ENCODE results near the gene MAPKAP1.

The MAPKAP1 gene

DNA sequence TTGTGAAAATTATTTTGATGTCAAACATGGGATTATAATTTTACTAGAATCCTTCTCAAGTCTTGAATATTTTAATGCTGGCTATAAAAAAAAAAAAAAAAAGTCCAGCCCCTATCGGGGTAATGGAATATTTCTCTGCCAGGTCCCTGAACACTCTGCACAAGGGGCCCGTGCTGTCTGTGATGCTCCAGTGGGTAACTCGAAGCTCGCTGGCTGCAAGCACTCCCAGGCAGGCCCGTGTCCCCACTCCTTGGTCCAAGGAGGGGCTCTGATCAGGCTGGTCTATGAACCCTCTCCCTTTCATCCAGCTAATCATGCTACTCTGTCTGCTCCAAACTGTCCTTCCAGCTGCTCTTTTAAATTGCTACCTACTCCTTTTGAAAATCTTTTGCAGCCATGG lies 264.6 kb downstream of the MAPKAP1 start:
- DNase-seq: no peak

DNA sequence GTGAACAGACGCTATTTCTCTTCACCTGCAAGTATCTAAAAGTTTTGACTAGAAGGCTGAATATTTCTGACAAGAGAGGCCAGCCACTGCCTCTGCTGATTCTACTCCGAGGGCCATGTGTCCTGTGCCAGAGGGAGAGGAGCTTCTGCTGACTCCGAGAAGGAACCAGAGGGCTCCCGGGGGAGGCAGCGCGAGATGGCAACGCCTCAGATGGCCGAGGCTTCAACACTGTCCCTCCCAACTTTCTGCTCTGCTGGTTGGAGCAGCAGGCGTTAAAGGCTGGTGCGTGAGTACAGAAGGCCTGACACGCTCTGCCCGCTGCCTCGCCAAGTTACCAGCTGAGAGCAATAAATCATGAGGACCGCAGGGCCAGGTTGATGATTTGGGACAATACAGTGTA lies 266.6 kb downstream of the MAPKAP1 start:
- no peak for DNase-seq

DNA sequence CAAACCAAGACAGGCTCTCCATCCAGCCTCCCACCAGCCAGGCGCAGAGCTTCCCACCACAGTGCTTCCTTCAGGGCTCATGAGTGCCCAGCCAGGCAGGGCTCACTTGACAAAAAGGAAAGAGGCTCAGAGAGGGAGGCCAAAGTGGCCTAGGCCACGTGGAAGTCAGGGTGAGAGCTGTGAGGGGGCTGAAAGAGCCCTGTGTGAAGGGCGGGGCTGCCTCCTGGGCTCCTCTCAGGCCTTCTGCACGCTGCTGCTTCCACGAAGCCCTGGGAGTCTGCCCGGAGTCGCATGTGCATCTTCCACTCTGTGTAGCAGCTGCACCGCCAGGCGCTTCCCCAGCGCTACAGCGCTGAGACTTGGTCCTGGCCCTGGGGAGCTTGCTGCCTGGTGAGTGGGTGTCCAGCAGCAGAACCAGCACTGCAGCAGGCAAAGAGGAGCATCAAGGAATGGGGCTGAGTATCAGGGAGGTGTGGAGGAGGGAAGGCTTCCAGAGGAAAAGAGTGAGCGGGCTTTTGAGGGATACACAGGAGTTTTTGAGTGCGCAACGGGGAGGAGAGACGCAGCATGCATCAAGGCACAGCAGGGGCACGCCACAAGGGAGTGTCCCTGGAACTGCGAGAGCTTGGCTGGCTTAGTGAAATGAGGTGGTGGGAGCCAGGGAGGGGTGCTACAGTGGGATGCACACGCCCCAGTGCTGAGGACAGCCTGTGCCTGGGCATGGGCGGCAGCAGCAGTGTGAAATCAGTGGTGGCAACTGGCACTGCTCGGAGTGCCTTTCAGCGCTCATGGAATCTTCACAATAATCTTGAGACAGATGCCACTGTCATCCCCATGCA lies 267.4 kb downstream of the MAPKAP1 start:
- no peak for DNase-seq

DNA sequence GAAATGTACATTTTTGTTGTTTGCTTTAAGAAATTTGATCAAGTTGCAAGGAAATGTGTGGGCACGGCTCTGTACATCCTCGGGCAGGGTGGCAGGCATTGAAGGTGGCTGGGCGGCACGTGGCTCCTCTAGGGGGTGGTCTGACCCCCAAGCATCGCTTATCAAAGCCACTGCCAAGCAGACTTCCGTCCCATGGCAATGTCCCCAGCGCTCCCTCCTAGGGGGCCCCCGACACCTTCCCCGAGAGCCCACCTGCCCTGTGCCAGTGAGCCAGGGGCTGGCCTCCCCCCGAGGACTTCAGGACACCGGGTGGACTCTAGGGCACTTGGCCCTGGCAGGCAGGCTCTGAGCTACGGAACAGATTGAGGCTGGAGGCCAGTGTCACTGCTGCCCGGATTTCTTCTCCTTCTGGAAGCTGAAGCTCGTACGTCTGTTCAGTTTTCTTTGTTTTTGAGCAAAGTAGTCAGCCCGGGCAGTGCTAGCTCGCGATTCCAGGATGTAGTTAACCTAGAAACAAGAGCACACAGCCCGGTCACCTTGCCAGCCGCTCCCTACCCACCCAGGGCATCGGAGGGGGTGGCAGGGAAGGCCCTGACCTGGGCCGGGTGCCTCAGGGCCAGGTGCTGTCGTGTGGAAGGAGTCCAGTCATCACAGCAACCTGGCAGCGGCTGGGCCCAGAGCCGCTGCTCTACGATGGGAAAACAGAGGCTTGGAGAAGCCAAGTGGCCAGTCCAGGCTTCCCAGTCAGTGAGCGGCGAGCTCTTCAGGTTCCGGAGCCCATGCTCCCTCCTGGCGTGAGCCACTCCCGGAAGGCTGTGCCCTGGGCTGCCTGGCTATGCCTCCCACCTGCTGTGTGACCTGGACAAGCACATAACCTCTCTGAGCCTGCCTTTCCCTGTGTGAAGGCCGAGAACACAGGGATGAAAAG lies 268.2 kb downstream of the MAPKAP1 start:
- no peak for DNase-seq

DNA sequence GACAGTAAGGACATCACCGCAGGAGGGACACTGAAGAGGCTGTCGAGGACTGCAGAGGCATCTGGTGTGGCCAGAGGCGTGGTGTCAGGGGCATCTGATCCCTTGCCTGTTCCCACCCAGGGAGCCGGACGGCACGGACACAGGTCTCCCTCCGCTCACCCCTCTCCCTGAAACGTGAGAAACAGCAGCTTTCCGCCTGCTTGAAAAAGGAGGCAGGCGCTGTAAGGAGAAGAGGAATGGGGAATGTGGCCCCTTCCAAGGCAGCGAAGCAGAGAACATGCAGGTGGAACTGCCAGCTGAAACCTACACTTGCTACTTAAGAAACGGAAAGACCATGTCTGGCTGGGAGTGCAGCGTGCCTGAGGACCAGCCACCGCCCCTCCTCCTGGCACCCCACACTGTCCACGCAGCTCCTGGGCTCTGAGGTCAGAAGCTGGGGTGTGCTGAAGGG lies 269.2 kb downstream of the MAPKAP1 start:
- DNase-seq: no peak

DNA sequence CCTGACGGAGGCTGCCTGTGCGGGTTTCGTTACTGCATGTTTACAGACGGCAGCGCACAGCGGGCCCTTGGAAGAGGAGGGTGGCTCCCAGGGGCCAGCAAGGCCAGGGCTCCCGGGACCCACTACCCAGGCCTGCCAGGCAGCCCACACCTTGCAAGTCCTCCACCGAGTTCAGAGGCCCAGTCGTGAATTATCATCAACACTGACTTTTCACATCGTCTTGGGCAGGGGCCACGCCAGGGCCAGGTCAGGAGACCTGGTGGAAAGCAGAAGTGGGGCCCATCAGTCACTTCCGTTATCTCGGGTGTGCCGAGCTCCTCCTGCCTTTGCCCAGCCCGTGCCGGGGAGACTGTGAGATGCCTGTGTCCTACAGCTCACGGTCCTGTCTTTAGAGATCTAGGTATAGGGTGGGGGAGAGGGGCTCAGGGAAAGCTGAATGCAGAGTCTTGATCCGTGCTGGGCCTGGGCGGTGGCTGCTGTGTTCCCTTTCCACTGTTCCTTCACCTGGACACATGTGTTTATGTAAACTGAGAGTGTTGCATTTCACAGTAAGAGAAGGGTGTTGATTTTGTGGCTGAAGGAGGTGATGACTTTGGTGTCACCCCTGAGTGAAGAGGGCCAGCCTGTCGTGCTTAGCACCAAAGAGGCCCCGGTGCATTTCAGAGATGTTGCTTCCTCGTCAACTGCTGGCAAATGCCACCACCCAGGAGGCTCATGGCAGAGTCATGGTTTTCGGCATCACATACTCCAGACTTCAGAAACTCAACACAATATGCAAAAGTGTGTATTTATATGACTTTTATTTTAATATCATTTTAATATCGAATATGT lies 270.2 kb downstream of the MAPKAP1 start:
- DNase-seq: no peak

DNA sequence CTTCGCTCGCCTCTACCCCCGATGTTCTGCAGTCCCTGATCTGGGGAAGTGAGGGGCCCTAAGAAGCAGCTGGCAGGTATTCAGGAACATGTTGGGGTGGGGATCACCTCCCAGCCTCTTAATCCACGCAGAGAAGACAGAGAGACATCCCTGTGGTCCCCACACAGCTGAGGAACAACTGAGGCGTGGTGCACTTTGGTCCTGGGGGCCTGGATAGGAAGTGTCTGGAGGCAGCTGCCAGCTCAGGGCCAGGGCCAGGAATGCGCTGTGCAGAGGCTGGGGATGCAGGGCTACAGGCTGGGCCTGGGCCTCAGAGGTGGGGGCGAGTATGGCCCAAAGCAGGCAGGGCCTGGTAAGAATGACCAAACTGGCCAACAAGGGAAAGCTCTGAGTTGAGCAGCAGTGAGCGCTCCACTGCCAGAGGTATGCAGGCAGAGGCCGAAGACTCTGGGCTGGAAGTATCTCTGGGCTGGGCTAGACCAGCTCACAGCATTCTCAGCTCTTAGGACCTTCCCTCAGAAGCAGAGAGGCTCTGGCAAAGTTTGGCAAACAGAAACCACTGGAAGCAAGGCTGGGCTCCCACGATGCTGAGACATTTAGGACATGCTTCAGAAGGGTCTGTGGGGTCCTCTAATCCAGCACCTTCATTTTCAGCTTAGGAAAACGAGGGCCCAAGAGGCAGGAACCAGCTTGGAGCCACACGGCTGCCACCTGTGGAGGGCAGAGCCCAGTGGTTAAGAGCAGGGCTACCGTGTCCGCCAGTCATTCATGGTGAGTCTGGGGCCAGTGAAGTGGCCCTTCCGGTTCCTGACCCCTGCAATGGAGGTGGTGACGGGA lies 271.0 kb downstream of the MAPKAP1 start:
- DNase-seq: no peak

DNA sequence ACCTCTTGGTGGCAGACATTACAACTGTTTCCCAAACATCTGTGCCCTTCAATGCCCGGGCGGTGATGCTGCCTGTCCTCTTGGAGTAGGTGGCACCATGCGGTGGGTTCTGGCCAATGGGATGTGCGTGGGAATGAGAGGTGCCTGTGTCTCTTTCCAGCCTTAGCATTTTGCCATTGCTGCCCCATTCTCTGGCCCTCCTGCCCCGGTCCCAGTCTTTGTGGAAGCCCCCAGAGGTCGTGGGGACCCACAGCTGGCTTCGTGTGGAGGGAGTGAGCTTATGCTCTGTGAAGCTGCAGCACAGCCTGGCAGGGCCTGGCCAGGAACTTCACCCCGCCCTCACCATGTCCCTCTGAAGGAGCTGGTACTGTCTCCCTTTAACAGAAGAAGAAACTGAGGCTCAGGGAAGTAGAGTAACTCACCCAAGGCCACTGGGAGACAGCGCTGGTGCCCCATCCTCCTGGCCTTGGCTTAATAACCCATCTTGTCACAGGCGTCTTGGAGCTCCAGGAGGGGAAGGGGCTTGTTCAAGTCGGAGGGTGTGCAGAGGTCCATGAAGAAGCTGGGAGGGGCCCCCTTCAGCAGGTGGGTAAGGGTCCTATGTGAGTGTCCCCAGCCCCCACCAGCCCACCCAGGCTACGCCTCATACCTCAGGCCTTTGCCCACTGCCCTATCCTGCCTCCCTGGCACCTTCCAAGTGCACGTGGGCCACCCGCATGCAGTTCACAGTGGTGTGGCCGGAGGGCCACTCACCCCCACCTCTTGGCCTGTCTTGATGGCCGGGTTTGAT lies 271.8 kb downstream of the MAPKAP1 start:
- no peak for DNase-seq

DNA sequence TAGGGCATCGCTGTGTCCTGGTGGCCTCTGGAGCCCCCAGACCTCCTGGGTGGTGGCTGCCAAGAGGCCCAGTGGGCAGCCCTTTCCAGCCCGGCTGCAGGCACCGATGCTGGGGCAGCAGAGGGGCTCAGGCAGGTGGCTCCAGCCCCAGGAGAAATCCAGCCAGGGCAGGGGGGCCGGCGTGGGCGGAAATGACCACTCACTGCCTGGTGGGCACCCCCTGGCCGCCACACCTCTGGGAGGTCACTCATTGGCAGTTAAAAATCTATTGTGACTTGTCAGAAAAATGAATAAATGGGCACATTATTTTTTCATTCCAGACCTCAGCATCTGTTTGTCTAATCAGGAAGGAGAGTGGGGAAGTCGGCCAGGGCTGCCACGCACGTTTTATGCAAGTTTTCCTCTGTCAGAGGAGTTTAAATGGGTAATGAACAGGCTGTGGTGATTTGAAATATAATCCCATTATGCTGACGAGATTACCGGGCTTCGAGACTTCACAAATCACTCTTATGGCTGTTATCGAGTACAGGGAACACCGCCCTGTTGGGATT lies 273.5 kb downstream of the MAPKAP1 start:
- DNase-seq: no peak

DNA sequence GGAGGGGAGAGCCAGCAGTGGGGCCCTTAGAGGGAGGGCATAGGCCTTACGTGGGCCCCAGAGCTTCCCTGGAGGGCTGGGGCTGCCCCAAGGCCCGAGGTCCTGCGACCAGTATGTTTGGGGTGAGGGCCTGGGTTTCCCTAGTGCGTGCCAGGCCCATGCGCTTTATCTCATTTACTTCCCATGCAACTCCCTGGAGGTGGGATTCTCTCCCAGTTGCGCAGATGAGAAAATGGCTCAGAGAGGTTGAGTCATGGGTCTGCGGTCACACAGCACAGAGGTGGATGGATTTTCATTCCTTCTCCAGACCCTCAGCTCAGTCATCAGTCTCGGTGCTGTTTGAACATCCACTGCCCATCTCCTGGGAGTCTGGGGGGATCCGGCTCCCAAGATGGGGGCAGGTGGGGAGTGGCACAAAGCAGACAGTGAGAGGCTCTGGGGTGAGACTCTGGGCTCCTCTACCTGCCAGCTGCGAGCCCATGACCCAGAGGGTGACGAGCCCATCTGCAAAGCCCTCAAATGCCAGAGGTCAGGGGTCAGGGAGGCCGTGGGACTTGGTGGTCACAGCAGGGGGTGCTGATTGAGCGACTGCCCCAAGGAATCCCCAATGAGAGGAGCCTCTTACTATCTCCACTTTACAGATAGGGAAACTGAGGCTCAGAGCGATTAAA lies 274.2 kb downstream of the MAPKAP1 start:
- no peak for DNase-seq

DNA sequence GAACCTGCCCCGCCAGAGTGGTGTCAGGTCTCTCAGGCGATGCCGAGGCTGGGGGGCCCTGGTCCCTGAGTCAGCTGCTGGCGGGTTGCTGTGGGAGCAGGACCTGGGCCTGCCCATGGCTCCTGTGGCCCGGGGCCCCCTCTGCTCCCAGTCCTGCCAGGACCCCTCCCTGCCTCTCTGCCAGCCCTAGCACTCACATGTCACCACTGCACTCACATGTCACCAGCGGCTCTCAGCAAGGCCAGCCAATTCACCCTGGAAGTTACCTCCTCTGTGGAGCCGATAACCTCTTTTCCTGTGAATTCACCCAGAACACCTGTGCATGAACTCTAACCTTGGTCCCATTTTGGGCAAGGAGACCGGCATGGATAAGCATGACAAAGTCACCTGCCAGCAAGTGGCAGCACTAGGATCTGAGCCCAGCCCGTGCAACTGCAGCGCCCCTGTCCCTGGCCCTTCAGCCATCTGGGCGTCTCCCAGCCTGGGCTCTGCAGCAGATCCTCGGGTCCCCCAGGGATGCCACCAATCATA lies 275.2 kb downstream of the MAPKAP1 start:
- DNase-seq: no peak

DNA sequence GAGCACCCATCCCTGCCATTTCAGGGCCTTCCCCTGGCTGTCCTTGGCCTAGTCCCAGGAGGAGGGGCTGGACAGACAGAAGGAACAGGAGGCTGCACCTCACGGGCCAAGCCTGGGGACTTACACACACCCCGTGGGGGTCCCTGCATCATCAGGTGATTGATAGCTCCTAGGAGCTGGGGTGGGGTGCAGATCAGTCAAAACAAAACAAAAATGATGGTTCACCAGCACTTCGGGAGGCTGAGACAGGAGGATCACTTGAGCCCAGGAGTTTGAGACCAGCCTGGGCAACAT lies 276.0 kb downstream of the MAPKAP1 start:
- DNase-seq: no peak

DNA sequence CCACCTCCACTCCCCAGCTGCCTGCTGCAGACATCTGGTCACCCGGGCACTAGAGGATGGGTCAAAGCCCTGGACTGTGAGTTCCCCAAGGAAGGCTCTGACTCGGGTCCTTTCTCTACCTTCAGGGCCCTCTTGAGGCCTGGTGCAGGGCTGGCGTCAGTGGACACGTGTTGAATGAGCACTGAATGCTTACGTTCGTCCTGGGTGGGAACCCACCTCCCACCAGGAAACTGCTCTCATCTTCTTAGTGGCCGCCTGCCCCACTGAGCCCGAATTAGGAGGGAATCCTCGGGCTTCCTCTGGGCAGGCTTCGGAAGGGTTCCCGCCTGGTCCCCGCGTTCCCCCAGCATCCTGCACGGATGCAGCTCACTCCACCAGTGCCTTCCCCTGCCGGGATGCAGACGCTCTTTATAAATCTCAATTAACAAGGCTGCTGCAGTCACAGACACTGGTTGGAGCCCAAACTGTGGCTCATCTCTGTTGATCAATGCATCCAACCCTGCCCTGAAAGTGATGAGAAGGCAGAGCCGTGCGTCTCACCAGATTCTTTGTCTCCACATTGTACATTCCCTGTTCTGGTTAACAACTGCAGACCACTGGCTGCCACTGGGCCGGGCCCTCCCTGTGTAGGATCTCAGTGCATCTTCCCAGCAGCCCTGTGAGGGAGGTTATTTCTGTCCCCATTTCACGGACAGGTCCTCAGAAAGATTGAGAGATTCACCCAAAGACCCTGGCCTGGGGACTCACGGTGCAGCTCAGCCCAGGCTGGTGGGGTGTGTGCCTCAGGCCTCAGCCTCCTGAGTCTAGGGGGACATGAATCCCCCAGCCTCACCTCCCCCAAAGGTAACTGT lies 276.6 kb downstream of the MAPKAP1 start:
- DNase-seq: no peak

DNA sequence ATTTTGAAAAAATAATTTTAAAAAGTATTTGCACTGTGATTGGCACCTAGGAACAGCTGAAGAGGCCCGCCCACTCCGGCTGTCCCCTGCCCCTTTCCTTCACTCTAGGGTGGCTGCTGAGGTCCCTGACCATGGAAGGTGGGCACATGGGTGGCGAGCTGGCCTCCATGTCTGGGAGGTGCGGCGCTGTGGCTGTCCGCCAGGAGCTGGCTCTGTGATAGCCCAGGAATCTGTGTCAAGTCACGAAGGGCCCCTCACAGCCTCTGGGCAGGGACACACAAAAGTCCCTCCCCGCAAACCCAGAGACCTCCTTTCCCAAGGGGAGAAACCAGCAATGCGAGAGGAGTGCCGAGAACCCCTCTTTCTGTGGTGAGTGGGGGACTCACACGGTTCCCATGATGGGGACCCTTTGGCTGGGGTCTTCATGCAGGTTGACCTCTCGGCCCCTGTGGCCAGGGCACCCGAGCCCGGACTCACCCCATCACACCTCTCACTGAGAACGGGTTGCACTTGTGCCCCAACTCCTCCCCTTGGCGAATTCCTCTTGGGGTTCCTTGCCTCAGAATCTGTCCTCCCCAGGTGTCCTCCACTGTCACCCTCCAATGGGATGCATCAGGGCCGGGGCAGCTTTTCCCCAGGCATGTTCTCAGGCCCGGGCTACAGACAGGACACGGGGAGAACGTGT lies 277.4 kb downstream of the MAPKAP1 start:
- no peak for DNase-seq

DNA sequence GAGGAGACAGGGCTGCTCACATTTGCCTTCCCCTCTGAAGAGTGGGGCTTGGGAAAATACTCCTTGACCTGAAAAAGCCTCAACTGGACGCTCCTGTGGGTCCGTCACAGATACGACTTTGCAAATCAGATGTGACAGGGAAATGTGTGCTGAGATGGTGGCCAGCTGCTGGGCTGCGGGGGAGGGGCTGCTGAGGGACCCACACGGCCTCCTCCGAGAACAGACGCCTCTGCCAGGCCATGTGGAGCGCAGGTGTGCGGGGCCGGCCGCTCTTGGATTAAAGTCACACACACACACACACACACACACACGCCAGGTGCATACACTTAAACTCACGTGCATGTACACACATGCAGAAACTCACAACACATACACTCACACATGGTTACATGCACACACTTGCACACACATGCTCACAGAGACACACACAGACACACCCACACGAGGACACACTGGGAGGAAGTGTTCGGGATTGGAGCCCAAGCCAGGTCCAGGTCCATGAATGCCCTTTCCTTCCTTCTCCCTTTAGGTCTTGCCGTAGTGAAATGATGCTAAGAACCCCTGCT lies 278.0 kb downstream of the MAPKAP1 start:
- DNase-seq: no peak

DNA sequence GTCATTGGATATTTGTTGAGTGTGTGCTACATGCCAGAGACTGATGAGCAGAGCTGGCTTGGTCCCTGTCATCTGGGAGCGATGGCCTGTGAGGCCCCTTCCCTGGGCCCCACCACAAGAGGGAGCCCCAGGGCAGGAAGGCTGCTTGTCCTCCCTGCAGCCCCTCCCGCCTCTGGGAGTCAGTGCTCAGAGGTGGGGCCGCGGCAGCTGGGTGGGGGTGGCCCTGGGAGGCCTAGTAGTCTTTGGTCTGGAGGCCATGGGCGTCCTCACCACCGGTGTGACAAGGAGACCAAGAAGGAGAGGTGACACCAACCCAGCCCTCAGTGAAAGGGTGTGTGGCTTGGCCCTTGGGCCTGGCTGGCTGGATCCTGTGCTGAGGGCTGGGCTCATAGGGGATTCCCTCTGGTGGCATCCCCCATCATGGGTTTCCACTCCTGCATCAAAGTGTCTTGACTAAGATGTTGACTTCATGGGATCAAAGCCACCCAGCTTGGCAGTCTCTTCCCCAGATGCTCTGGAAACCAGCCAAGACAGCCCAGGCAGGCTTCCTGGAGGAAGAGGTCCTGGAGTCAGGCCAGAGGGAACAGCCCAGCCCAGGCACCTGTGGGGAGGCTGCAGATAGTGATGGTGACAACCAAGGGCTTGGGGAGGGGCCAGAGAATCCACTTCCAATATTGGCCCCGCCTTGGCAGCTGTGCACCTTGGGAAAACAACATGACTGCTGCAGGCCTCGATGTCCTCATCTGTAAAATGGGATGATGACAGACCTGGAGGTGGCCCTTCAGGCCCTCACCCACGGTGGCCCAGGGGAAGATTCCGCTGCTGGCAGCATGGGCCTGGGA lies 278.7 kb downstream of the MAPKAP1 start:
- no peak for DNase-seq

DNA sequence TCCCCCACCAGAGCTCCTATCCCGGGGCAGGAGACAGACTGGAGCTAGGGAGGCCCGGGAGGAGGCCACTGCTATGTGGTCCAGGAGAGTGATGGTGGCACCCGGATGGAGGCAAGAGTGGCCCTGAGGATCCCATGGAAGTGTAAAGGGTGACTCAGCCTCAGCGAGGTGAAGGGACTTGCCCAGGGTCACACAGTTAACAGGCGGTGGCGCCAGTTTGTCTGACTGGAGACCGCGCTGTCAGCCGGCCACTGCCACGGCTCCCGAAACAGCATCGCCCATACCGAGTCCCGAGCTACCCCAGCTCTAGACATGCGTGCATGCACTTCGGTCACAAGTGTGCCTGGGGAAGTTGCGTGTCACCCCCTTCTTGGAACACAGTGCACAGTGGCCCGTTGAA lies 279.5 kb downstream of the MAPKAP1 start:
- no peak for DNase-seq

Data from NCI-H1105 treated with DMSO at 0.1 percent for 48 hours (cell line).